Progenitor cell of endocrine pancreas (in vitro differentiated cells): ENCODE results near the gene CDH20. TPM values are rescaled to one million over a fixed set of nuclear protein-coding genes. Genes with fewer than 3 reads are reported as not detected.

Source experiments
- DNase-seq: peaks from one replicate; pipeline ENCODE4 v3.0.0; 2021; ENCODE audit warnings: low spot score; ENCODE audit not compliant: unreplicated experiment
- H3K27ac Mint-ChIP-seq: 2 replicates; pipeline ENCODE4 v1.8.0; 2021; ENCODE audit warnings: mild to moderate bottlenecking, moderate library complexity, mixed read lengths
- H3K27me3 Mint-ChIP-seq: 2 replicates; pipeline ENCODE4 v1.8.0; 2021; ENCODE audit warnings: mixed read lengths
- H3K36me3 Mint-ChIP-seq: 2 replicates; pipeline ENCODE4 v1.8.0; 2022; ENCODE audit warnings: mixed read lengths; ENCODE audit not compliant: insufficient read depth
- H3K4me1 Mint-ChIP-seq: 2 replicates; pipeline ENCODE4 v1.8.0; 2021; ENCODE audit warnings: low read depth, mixed read lengths
- H3K4me3 Mint-ChIP-seq: 2 replicates; pipeline ENCODE4 v1.8.0; 2021; ENCODE audit warnings: low read depth, mild to moderate bottlenecking, moderate library complexity, mixed read lengths
- H3K9me3 Mint-ChIP-seq: 2 replicates; pipeline ENCODE4 v1.8.0; 2021; ENCODE audit warnings: low read depth, mixed read lengths
- total RNA-seq: library from RNA; stranded (reverse); gene quantifications from 2 replicates; pipeline ENCODE4 v1.2.1, GENCODE V29; 2021
- TF ChIP-seq, protein P1 (sequence below): fragments of 200-600 bp; sonication (generic); IDR thresholded peaks from one replicate; pipeline ENCODE4 v1.5.0; 2021; ENCODE audit warnings: antibody characterized with exemption, mild to moderate bottlenecking; ENCODE audit not compliant: unreplicated experiment

Gene CDH20
- total RNA-seq, 1 donor from 2014 or later = 0.65 TPM

GRCh38 chr18:61379827-61380226 is 46.6 kb downstream of the CDH20 start:
- H3K4me1 Mint-ChIP-seq = peaks cover under 1% of the 10 kb centered on the region
- H3K27ac Mint-ChIP-seq = no peak overlapping the region
- TF ChIP-seq, protein P1, sequence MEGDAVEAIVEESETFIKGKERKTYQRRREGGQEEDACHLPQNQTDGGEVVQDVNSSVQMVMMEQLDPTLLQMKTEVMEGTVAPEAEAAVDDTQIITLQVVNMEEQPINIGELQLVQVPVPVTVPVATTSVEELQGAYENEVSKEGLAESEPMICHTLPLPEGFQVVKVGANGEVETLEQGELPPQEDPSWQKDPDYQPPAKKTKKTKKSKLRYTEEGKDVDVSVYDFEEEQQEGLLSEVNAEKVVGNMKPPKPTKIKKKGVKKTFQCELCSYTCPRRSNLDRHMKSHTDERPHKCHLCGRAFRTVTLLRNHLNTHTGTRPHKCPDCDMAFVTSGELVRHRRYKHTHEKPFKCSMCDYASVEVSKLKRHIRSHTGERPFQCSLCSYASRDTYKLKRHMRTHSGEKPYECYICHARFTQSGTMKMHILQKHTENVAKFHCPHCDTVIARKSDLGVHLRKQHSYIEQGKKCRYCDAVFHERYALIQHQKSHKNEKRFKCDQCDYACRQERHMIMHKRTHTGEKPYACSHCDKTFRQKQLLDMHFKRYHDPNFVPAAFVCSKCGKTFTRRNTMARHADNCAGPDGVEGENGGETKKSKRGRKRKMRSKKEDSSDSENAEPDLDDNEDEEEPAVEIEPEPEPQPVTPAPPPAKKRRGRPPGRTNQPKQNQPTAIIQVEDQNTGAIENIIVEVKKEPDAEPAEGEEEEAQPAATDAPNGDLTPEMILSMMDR = no peak
- H3K36me3 Mint-ChIP-seq = no peaks in the 10 kb centered on the region
- H3K9me3 Mint-ChIP-seq = no peaks in the 10 kb centered on the region
- H3K27me3 Mint-ChIP-seq = no peaks in the 10 kb centered on the region
- H3K4me3 Mint-ChIP-seq = no peak overlapping the region
- no peak for DNase-seq

- DNase-seq = no peak
- TF ChIP-seq, protein P1 = no peak
- Mint-ChIP-seq H3K36me3 (no peaks in the 10 kb centered on the region), H3K4me1 (peaks cover 3% of the 10 kb centered on the region), H3K27me3 (peaks cover 5% of the 10 kb centered on the region), H3K27ac (no peak overlapping the region), H3K9me3 (no peaks in the 10 kb centered on the region), H3K4me3 (no peak overlapping the region)
Observed at GRCh38 chr18:61388010-61388409, 54.8 kb downstream of the CDH20 start.

DNA sequence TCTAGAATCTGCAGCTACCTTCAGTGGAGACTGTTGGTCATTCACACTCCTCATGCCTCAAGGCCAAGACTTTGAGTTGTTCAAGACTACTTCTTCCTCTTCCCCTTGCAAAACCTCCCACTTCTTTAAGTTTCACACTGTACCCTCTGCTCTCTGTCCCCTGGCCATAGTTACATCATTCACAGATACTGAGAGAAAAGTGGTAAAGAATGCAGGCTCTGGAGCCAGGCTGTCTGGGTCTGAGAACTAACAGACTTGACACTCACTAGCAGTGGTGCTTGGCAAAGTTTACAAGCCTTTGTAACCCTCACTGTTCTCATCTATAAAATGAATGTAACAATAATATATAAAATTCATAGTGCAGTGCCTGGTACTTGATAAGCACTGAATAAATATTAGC is 61.8 kb downstream of the CDH20 start:
- H3K36me3 Mint-ChIP-seq = no peaks in the 10 kb centered on the region
- DNase-seq = no peak
- no peak overlapping the region for H3K4me3 Mint-ChIP-seq
- no peaks in the 10 kb centered on the region for H3K4me1 Mint-ChIP-seq
- peaks cover 2% of the 10 kb centered on the region for H3K27me3 Mint-ChIP-seq
- TF ChIP-seq, protein P1 = no peak
- H3K9me3 Mint-ChIP-seq = no peaks in the 10 kb centered on the region
- H3K27ac Mint-ChIP-seq = no peak overlapping the region

GRCh38 chr18:61397222-61397621 is 64.0 kb downstream of the CDH20 start:
- H3K9me3 Mint-ChIP-seq = no peaks in the 10 kb centered on the region
- H3K27me3 Mint-ChIP-seq = peaks cover 2% of the 10 kb centered on the region
- TF ChIP-seq, protein P1 = no peak
- no peaks in the 10 kb centered on the region for H3K4me1 Mint-ChIP-seq
- no peak overlapping the region for H3K4me3 Mint-ChIP-seq
- no peak overlapping the region for H3K27ac Mint-ChIP-seq
- no peaks in the 10 kb centered on the region for H3K36me3 Mint-ChIP-seq
- DNase-seq = no peak

GRCh38 chr18:61398961-61399705 is 65.9 kb downstream of the CDH20 start:
- peaks cover 2% of the 10 kb centered on the region for H3K27me3 Mint-ChIP-seq

More at GRCh38 chr18:61398961-61399705, 65.9 kb downstream of the CDH20 start:
- no peaks in the 10 kb centered on the region for H3K4me1 Mint-ChIP-seq
- H3K27ac Mint-ChIP-seq = no peak overlapping the region
- no peak for DNase-seq
- peaks cover 3% of the 10 kb centered on the region for H3K9me3 Mint-ChIP-seq
- TF ChIP-seq, protein P1 = no peak
- H3K4me3 Mint-ChIP-seq = no peak overlapping the region
- no peaks in the 10 kb centered on the region for H3K36me3 Mint-ChIP-seq
